Smooth muscle cell (in vitro differentiated cells): ENCODE data around the gene KNDC1. TPM values are rescaled to one million over a fixed set of nuclear protein-coding genes. Genes with fewer than 3 reads are reported as not detected.

ENCODE experiments used
- DNase-seq: peaks from one replicate; lab custom pipeline; 2025; ENCODE audit not compliant: unreplicated experiment; lab: John Stamatoyannopoulos, UW
- H2AFZ ChIP-seq: fragments of 200-600 bp; sonication (generic); 2 replicates; pipeline ENCODE4 v1.6.0; 2016; ENCODE audit warnings: antibody characterized with exemption, low read depth, mild to moderate bottlenecking
- H3F3A ChIP-seq: fragments of 200-600 bp; sonication (generic); 2 replicates; pipeline ENCODE4 v1.6.0; 2017; ENCODE audit warnings: antibody characterized with exemption, low read depth
- H3K27ac ChIP-seq: fragments of 200-600 bp; sonication (generic); 2 replicates; pipeline ENCODE4 v1.5.1; 2016; ENCODE audit warnings: low read depth, mild to moderate bottlenecking
- H3K27me3 ChIP-seq: fragments of 200-600 bp; sonication (generic); 2 replicates; pipeline ENCODE4 v1.6.1; 2016; ENCODE audit warnings: low read depth, mild to moderate bottlenecking
- H3K36me3 ChIP-seq: fragments of 200-600 bp; sonication (generic); 2 replicates; pipeline ENCODE4 v1.5.1; 2016; ENCODE audit warnings: low read depth
- H3K4me1 ChIP-seq: fragments of 200-600 bp; sonication (generic); 2 replicates; pipeline ENCODE4 v1.5.1; 2016; ENCODE audit warnings: low read depth
- H3K4me2 ChIP-seq: fragments of 200-600 bp; sonication (generic); 2 replicates; pipeline ENCODE4 v1.6.0; 2016; ENCODE audit warnings: mild to moderate bottlenecking
- H3K4me3 ChIP-seq: fragments of 200-600 bp; sonication (generic); 2 replicates; pipeline ENCODE4 v1.5.1; 2016; ENCODE audit warnings: mild to moderate bottlenecking
- H3K79me2 ChIP-seq: fragments of 200-600 bp; sonication (generic); 2 replicates; pipeline ENCODE4 v1.6.0; 2016; ENCODE audit warnings: low read depth, mild to moderate bottlenecking
- H3K9ac ChIP-seq: fragments of 200-600 bp; sonication (generic); 2 replicates; pipeline ENCODE4 v1.6.0; 2016; ENCODE audit warnings: low read depth
- H3K9me3 ChIP-seq: fragments of 200-600 bp; sonication (generic); replicated peaks from 2 replicates; pipeline ENCODE4 v1.5.1; 2016; ENCODE audit warnings: low read depth
- H4K20me1 ChIP-seq: fragments of 200-600 bp; sonication (generic); 2 replicates; pipeline ENCODE4 v1.6.0; 2016; ENCODE audit warnings: low read depth
- CTCF ChIP-seq: fragments of 200-600 bp; sonication (generic); IDR thresholded peaks from 2 replicates; pipeline ENCODE4 v1.5.1; 2017; ENCODE audit warnings: borderline replicate concordance, mild to moderate bottlenecking, antibody characterized with exemption; ENCODE audit not compliant: insufficient read depth, poor library complexity, severe bottlenecking
- WGBS: methylation state at CpG from one replicate; pipeline ENCODE4 v1.1.7; 2016; ENCODE audit warnings: low lambda C conversion rate; 5-methylcytosine and 5-hydroxymethylcytosine counted together
- polyA plus RNA-seq: library from polyadenylated mRNA; unstranded; fragments of >200 nt; fragmentation: Nextera tagmentation; extraction: Ambion mirVana; gene quantifications from 2 replicates; pipeline ENCODE4 v1.2.1, GENCODE V29; 2016
- total RNA-seq: library from RNA; depleted of rRNA; stranded (reverse); fragments of >200 nt; gene quantifications from 2 replicates; pipeline ENCODE4 v1.2.3, GENCODE V29; 2014

The KNDC1 gene
- total and polyA plus RNA-seq, 2 experiments from 2014 or later, result 2.3 to 3.1 TPM

GRCh38 chr10:133180192-133180964 lies 20.4 kb downstream of the KNDC1 start:
- Histone ChIP-seq H3K4me2 (no peak overlapping the region), H3K9me3 (no peaks in the 10 kb centered on the region), H4K20me1 (no peaks in the 10 kb centered on the region), H3K4me3 (no peak overlapping the region), H3K36me3 (no peaks in the 10 kb centered on the region), H3F3A (no peaks in the 10 kb centered on the region), H3K27me3 (no peaks in the 10 kb centered on the region), H3K4me1 (no peaks in the 10 kb centered on the region), H3K79me2 (no peaks in the 10 kb centered on the region), H2AFZ (no peak overlapping the region), H3K27ac (no peak overlapping the region), H3K9ac (no peak overlapping the region)
- TF ChIP-seq CTCF, result no peak
- 96% methylated on average over 33 of the region's 33 CpGs for WGBS
- DNase-seq, result no peak

GRCh38 chr10:133180965-133181639 lies 21.1 kb downstream of the KNDC1 start:
- H4K20me1 ChIP-seq, result no peaks in the 10 kb centered on the region
- TF ChIP-seq CTCF, result no peak
- H3K4me1 ChIP-seq, result no peaks in the 10 kb centered on the region
- no peak overlapping the region for H3K27ac ChIP-seq
- H3K4me3 ChIP-seq, result no peak overlapping the region
- no peaks in the 10 kb centered on the region for H3K79me2 ChIP-seq
- H3F3A ChIP-seq, result no peaks in the 10 kb centered on the region
- no peak for DNase-seq
- H3K4me2 ChIP-seq, result no peak overlapping the region
- no peaks in the 10 kb centered on the region for H3K27me3 ChIP-seq
- H2AFZ ChIP-seq, result no peak overlapping the region
- WGBS, result 95% methylated on average over 23 of the region's 23 CpGs
- H3K36me3 ChIP-seq, result no peaks in the 10 kb centered on the region
- no peak overlapping the region for H3K9ac ChIP-seq
- H3K9me3 ChIP-seq, result no peaks in the 10 kb centered on the region

GRCh38 chr10:133182190-133182589 lies 22.2 kb downstream of the KNDC1 start:
- Histone ChIP-seq H3K79me2 (no peaks in the 10 kb centered on the region), H3F3A (no peaks in the 10 kb centered on the region), H3K4me3 (no peak overlapping the region), H3K27ac (no peak overlapping the region), H4K20me1 (no peaks in the 10 kb centered on the region), H3K4me2 (no peak overlapping the region), H3K4me1 (no peaks in the 10 kb centered on the region), H3K27me3 (no peaks in the 10 kb centered on the region), H3K36me3 (no peaks in the 10 kb centered on the region), H3K9me3 (no peaks in the 10 kb centered on the region), H3K9ac (no peak overlapping the region), H2AFZ (no peak overlapping the region)
- TF ChIP-seq CTCF, result no peak
- WGBS, result 86% methylated on average over 14 of the region's 14 CpGs
- DNase-seq, result no peak
